Measurements from ENCODE around the gene ATP1A1.

GRCh38 chr1:116420417-116421200 lies 47.6 kb downstream of the ATP1A1 start:
- no peak for TF ChIP-seq EZH2 (IDR thresholded peaks at IDR 0.05; ENCODE audit: low read length, missing control alignments)
- TF ChIP-seq CTCF (conservative IDR thresholded peaks at IDR 0.05 in 1 of 2, IDR thresholded peaks at IDR 0.05 in 1 of 2; ENCODE audit: low read depth in 1 of 2, low read length in 2 of 2), result peak in 1 of 2 donors; percentile 0
